ENCODE results near the gene RNF121. TPM values are rescaled to one million over a fixed set of nuclear protein-coding genes. Genes with fewer than 3 reads are reported as not detected.

Gene RNF121
- total and polyA plus RNA-seq, 9 donors, result 17.4 to 32.2 (median 27.0) TPM

- no peaks in the 10 kb centered on the region for H3K36me3 ChIP-seq
- H3K9me3 ChIP-seq, result no peaks in the 10 kb centered on the region
- TF ChIP-seq, protein P1, sequence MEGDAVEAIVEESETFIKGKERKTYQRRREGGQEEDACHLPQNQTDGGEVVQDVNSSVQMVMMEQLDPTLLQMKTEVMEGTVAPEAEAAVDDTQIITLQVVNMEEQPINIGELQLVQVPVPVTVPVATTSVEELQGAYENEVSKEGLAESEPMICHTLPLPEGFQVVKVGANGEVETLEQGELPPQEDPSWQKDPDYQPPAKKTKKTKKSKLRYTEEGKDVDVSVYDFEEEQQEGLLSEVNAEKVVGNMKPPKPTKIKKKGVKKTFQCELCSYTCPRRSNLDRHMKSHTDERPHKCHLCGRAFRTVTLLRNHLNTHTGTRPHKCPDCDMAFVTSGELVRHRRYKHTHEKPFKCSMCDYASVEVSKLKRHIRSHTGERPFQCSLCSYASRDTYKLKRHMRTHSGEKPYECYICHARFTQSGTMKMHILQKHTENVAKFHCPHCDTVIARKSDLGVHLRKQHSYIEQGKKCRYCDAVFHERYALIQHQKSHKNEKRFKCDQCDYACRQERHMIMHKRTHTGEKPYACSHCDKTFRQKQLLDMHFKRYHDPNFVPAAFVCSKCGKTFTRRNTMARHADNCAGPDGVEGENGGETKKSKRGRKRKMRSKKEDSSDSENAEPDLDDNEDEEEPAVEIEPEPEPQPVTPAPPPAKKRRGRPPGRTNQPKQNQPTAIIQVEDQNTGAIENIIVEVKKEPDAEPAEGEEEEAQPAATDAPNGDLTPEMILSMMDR (IDR thresholded peaks at IDR 0.05), result no peak
- no peak for TF ChIP-seq POLR2A (IDR thresholded peaks at IDR 0.05)
- no peak for TF ChIP-seq EP300 (IDR thresholded peaks at IDR 0.05)
- H3K27me3 ChIP-seq, result no peaks in the 10 kb centered on the region
- no peak for DNase-seq
- intact Hi-C loops (cut with DNase I), result loop anchor here in 1 of 4 donors (2.0 kb wide), 1 partner anchor 42 kb away; no protein-coding TSS in a partner anchor
- H3K4me3 ChIP-seq, result no peak overlapping the region
- WGBS, 3 donors, result 55 to 70% (median 60%) methylated on average over 3 of the region's 3 CpGs
- H3K27ac ChIP-seq, result no peak overlapping the region
- peaks cover 16% of the 10 kb centered on the region for H3K4me1 ChIP-seq (ENCODE audit: insufficient read depth)
Observed at GRCh38 chr11:72036687-72037086, 107.8 kb downstream of the RNF121 start.

- DNase-seq, result no peak
- 19 to 35% (median 24%) methylated on average over 4 of the region's 4 CpGs for WGBS, 3 donors
Observed at GRCh38 chr11:72037554-72038311, 108.9 kb downstream of the RNF121 start.

GRCh38 chr11:72038491-72038890 is 109.6 kb downstream of the RNF121 start:
- H3K4me3 ChIP-seq, result peak overlapping the region; percentile 57
- H3K27ac ChIP-seq, result peak overlapping the region; percentile 59 to 99
- DNase-seq, result peak; percentile 70 to 76 (median 72)
- WGBS, 3 donors, result 0 to 3% (median 1%) methylated on average over 2 of the region's 2 CpGs
- H3K4me1 ChIP-seq (ENCODE audit: insufficient read depth), result peaks cover 20% of the 10 kb centered on the region
- TF ChIP-seq EP300 (IDR thresholded peaks at IDR 0.05), result no peak
- no peak for TF ChIP-seq POLR2A (IDR thresholded peaks at IDR 0.05)
- TF ChIP-seq, protein P1 (IDR thresholded peaks at IDR 0.05), result no peak
- H3K27me3 ChIP-seq, result no peaks in the 10 kb centered on the region
- intact Hi-C loops (cut with DNase I), result loop anchor here in 1 of 4 donors (2.0 kb wide), 1 partner anchor 42 kb away; the partner anchor contains the start of genes LRRC51 and NUMA1
- no peaks in the 10 kb centered on the region for H3K36me3 ChIP-seq
- H3K9me3 ChIP-seq, result no peaks in the 10 kb centered on the region

More at GRCh38 chr11:72037554-72038311, 108.9 kb downstream of the RNF121 start:
- H3K36me3 ChIP-seq, result no peaks in the 10 kb centered on the region
- TF ChIP-seq POLR2A (IDR thresholded peaks at IDR 0.05) (no peak), EP300 (IDR thresholded peaks at IDR 0.05) (no peak)
- TF ChIP-seq, protein P1 (IDR thresholded peaks at IDR 0.05), result no peak
- peak overlapping the region; percentile 57 for H3K4me3 ChIP-seq
- peak overlapping the region; percentile 59 to 99 for H3K27ac ChIP-seq
- intact Hi-C loops (cut with DNase I), result loop anchor here in 1 of 4 donors (2.0 kb wide), 2 partner anchors 43 kb away; partner anchors contain the start of genes LRRC51 and NUMA1
- peaks cover 20% of the 10 kb centered on the region for H3K4me1 ChIP-seq (ENCODE audit: insufficient read depth)
- H3K9me3 ChIP-seq, result no peaks in the 10 kb centered on the region
- H3K27me3 ChIP-seq, result no peaks in the 10 kb centered on the region

- H3K9me3 ChIP-seq, result no peaks in the 10 kb centered on the region
- WGBS, 3 donors, result 6 to 11% (median 10%) methylated on average over 5 of the region's 5 CpGs
- H3K36me3 ChIP-seq, result no peaks in the 10 kb centered on the region
- intact Hi-C loops (cut with DNase I), result loop anchor here in 1 of 4 donors (2.0 kb wide), 1 partner anchor 42 kb away; the partner anchor contains the start of genes LRRC51 and NUMA1
- H3K4me3 ChIP-seq, result peak overlapping the region; percentile 57
- TF ChIP-seq, protein P1 (IDR thresholded peaks at IDR 0.05), result no peak
- TF ChIP-seq EP300 (IDR thresholded peaks at IDR 0.05) (no peak), POLR2A (IDR thresholded peaks at IDR 0.05) (no peak)
- DNase-seq, result peak in 4 of 5 donors; percentile 57 to 71 (median 60)
- H3K27me3 ChIP-seq, result no peaks in the 10 kb centered on the region
- H3K27ac ChIP-seq, result peak overlapping the region; percentile 54 to 99
- H3K4me1 ChIP-seq (ENCODE audit: insufficient read depth), result peaks cover 20% of the 10 kb centered on the region
Observed at GRCh38 chr11:72039031-72039855, 110.4 kb downstream of the RNF121 start.

Data from ovary (tissue), 9 donors.